Iris pigment epithelial cell (primary cell): ENCODE data around the gene KCTD1.

Experiments
- DNase-seq: peaks from one replicate; pipeline ENCODE4 v3.0.0-alpha.2; 2011; ENCODE audit warnings: low read depth

KCTD1 gene

DNA sequence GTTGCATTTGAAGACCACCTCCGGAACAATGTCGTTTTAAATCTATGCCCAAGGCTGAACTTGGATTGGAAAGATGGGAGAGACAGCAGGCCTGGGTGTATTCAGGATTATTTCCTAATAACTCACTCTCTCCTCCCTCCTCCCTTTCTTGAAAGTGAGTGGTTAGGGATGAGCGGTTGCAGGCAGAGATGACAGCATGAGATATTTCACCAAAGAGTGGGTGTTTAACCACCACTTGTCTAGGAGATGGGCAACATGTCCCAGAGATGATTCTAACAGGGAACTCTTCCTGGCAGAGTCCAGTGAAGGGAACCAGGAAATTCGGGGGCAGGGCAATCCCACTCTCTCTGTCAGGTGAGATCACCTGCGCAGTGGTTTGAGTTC, 123.2 kb downstream of the KCTD1 start:
- DNase-seq, result peak; percentile 23

DNA sequence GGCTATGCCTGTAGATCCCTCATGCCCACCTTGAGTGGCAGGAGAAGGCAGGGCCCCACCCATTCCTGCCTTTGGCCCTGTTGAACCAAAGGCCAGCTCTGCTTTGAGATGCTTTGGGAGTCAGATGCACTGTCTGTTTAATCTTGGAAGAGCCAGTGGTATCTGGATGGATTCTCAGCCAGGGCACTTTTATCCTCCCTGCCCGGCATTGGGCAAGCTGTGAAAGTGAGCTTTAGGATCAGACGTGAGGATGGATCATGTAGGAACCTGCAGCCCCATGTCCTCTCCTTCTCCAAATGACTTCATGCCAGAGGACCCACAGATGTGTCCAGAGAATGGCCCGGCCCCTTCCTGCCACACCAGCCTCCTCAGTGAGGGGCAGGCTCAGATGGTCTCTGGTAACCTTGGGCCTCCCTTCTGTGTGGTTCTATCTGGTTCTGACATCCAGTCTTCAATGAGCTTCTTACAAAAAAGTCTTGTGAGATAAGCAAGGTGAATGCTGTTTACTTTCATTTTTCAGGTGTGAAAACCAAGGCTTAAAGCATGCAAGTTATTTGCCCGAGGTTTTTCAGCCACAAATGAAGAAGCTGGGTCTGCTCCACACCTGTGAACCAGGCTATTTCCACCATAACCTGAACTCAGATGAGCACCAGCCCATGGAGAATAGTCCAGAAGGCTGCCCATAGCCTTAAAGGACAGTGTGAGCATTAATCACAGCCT, 123.8 kb downstream of the KCTD1 start:
- no peak for DNase-seq

DNA sequence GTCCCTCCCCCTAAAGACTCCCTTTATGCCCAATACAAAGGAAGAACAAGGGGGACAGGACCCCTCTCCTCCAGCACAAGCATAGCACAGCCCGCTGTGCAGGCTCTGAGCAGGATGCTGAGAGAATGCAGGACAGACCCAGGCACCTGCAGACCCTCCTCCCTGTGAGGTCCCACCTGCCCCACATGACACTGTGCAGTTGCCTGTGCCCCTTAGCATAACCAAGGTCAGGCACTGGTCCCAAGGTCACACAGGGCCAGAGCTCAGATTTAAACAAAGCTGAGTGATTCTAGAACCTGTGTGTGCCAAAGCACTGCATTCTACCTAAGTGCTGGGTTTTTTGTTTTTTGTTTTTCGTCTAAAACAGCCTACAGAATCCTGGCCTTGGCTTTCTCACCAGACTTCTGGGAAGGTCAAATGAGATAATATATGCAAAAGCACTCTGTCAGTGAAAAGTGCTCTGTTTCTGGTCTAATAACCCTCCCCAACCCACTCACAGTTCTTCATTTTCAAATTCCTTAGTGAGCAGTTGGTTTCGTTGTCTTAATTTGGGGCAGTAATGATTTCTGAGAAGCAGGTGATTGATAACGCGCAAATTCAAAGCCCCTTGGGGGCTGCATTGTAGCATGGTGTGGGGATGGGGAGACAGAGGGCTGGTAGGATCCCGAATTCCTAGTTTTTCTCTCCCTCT, 125.7 kb downstream of the KCTD1 start:
- DNase-seq, result no peak

DNA sequence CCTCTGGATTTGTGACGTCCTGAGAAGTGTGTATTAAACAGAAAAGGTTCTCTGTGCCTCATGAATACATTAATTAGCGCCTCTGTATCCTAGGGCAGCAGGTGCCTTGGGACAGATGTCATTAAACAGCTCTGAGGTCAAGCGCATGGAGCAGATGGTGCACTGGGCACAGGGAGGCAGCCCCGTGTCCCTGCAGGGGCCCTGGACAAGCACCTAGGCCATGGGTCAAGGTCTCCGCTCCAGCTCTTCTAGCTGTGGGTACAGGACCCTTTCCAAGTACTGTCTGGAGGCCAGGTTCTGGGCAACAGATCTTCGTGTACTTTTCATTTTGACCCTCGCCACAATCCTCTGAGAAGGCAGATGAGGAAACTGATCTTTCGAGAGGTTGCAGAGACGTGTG, 126.4 kb downstream of the KCTD1 start:
- DNase-seq, result no peak

DNA sequence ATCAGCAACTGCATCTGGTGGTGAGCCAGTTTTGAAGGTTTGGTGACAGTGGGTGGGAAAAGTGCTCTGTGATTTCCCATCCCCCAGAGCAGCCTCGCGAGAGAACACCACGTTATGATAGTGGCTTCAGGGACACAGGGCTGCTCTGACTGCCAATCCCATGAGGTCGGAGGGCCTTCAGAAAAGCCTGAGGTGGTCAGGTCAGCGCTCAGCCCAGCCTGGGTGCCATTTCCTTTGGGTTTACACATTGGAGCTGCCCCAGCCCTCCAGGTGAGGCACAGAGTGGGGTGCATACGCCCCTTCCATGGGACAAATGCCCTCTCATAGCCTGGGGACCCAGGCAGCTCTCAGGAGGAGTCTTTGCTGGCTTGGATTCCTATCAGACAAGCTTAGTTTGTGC, 126.8 kb downstream of the KCTD1 start:
- no peak for DNase-seq

DNA sequence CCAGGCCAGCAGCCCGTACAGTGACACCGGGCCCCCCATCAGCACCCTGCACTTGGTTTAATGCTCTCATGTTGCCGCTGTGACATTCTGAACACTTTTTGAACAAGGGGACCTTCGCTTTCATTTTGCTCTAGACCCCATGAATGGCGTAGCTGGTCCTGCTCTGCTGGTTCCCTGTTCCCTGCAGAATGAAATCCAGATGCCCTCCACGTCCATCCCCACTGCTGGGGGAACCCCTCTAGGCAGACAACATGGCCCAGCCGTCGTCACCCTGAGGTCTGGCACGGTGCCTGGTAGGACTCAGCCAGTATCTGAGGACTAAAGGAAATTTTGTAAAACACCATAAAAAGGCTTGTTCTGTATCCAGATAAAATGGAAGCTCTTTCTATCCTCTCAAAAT, 128.6 kb downstream of the KCTD1 start:
- no peak for DNase-seq

DNA sequence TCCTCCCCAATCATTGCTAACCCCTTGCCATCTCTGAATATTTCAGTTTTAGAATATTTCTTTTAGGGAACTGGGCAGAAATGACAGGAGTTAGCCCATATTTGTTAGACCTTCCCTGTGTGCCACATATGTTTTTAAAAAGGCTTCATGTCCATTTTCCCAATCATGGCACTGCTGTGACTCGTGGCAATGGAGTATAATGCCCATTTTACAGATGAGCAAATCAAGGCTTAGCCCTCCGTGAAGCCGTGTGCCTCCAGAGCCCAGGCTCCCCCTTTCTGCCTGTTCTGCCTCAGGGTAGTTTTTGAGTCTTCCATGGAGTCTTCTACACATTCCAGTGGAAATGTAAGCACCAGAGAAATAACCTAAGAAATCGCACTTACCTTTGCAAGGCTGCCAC, 130.1 kb downstream of the KCTD1 start:
- DNase-seq, result no peak

DNA sequence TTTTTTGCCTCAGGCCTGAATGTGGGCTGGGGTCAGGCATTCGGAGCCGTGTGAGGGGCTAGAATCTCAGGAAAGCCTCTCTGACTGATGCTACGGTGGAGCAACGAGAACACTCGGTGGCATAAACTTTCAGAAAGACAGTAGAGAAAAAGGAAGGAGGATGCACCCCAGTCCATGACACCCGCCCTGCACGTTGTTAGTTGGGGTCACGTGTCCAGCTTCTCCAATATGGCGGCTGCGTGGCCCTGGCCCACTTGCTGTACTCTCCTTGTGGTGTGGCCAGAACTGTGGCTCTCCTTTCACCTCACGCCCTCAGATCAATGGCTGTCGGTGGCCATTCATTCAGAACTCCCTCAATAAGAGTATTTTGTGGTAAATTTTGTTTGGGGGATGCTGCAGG, 131.2 kb downstream of the KCTD1 start:
- DNase-seq, result no peak

DNA sequence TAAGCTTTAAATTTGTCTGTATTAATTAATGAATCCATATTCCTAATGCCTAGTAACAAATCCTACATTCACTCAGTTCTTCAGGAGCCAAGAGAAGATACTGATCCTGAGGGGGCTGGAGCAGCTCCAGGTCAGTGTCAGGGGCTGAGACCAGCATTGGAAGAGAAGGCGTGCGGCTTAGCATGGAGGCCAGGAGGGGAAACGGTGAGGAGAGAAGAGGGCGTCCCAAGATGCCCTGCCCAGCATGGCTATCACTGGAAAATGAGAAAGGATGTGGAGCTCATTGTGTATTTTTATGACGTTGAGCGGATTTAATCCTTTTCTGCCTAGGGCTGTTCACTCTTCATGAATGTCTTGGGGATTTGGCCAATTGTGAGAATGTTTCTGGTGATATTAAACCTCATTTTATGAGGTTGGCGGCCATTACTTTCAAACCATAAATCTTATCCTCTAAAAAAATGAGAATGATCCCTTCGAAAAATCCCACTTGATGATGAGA, 131.7 kb downstream of the KCTD1 start:
- no peak for DNase-seq

DNA sequence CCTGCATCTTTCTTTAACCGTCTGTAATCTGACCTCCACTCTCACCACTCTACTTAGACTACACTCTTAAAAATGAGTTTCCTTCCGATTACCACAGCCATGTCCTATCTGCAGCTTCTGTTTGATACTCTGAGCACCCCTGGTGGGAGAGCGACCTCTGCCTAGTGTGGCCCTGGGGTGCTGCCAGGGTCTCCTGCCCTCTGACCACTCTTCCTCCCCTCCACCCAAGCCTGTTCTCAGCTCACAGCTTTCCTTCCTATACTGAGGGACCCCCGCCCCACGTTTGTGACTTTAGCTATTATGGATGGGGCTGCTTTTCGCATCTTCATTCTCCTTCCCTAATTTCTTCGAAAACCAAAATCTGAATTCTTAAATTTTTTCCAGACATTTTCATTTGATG, 132.7 kb downstream of the KCTD1 start:
- DNase-seq, result no peak

DNA sequence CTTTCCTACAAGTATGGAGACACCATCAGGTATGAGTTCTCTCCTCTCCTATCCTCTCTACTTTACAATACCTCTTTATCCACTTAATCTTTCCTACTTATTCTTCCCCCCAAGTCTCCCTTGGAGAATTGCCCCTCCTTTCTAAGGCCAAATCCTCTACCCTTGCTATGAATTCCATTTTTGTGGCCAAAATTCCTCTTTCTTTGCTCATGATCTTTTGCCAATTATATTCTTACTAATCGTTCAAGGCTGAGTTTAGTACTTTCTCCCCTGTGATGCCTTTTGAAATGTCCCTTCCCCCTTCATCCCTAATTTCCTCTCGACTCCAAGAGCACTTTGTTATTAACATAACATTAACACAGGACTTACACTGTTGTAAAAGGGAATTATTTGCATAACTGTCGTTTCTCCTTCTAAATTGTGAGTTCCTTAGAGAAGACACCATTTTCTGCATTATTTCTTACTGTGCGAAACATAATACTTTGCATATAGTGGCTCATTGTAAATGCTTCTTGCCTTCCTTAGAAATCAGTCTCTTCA, 133.4 kb downstream of the KCTD1 start:
- no peak for DNase-seq

DNA sequence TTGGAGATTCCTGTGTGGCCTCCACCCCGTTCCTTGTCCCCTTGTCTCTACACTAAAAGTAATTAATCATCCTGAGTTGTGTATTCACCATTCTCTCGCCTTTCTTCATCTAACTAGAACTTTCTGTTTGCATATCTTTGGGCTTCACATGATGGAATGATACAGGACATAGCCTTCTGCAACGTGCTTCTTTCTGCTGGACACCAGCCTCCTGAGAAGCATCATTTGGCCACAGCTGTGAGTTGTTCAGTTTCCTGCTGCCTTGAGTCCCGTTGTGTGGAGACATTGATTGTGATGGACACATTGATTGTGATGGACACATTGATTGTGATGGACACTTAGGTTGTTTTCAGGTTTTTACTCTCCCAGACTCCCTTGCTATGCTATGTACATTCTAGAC, 139.3 kb downstream of the KCTD1 start:
- no peak for DNase-seq

DNA sequence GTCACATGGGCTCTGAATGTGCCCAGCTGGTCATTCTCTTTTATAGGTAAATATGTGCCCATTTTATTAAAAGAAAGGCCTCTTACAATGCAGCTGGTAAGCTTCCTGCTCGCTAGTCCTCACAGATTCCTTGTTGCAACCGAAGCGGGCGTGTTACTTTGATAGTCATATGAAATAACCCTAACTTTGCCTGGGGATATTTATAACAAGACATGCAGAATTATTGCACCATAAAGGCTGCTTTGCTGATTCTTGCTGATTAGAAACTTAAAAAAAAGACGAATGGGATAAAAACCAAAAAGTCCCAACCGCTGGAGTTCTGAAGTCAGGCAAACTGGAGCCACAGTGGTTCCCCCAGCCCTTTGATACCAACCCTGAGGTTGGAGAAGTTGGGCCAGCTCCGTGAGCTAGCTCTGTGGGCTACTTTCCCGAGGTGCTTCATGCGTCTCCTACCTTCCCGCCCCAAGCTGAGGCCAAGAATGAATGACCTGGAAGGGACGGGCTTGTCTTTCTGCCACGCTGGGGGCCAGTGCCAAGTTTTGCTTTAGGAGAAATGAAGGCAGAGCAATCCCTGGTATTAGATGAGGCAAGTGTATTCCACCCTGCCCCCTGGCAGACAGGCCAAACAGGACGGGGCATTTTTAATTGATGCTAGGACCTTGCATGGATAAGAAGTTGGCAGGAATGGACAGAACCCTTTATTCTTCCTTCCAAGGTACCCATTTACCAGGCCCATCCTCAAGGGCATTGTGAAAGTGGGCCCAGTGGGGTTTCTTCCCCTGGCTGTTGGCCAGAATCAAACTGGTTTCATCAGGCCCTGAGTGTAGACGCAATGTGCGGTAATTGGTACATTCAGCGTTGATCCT, 140.4 kb downstream of the KCTD1 start:
- no peak for DNase-seq

DNA sequence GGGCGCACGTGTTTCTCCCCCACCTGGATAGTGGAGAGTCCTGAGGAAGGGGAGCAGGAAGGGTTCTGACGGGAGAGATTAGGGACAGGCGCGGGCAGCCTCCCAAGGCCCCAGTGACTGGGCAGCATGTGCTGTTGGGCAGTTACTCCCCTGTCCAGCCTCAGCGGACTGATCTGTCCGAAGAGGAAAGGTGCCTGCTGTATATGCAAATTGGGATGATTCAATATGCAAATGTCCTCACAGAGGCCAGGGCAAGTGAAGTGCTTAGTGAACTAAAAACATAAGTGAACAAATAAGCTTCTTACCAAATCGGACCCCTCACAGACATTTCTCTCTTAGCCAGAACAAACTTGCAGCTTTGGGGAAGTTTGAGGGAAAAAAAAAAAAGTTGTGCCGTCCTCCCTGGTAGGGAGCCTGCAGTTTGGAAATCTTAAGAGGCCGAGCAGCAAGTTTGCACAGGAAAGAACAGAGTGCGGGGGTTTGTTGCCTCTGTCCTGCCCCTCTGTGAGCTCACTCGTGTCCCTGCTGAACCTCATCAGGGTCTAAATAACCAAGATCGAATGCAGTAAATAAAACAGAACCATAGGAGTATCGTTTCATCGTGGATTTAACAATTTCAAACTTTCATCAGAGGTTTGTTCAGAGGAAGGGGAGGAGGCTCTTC, 141.4 kb downstream of the KCTD1 start:
- DNase-seq, result no peak

DNA sequence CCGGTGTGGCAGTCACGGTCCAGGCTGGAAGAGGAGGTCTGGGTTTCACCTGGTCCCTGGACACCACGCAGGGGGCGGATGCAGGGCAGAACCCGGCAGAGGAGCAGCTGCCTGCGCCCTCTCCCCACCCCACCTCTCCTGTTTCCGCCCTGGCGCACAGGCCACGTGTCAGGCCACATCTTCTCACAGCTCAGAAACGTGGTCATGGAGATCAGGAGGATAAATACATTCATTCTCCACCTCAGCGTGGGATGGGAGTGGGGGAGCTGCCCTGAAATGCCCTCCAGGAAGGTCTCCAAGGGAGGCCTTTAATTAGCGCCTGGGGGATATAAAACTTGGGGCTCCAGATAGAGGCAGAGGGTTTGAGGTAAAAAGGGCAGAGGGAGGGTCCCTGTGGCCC, 142.0 kb downstream of the KCTD1 start:
- DNase-seq, result no peak

DNA sequence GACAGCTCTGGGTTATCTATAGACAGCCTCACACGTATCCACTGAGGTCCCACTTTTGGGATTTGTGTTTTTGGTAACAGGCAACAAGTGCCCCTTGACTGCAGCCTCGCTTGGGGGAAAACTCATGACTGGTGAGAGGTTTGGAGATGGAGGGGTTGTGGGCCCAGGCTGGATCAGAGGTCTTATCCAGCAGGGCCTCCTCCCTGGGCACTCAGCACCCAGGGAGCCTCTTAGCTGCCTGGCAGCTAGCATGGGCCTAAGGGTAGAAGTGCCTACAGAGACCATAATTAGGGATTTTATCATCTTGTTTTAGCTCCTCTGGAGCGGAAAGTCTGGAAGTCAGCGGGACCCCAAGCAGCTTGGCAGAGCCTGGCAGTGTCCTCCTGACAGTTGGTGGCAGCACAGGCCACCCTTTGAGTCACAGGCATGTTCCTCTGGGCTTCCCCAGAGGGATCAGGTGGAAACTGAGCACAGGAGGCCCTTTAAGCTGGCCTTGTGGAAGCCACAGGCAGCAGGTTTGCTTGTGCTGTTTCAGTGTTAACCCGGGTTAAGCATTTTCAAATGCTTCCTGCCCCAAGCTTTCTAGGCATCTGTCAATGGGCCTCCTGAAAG, 143.1 kb downstream of the KCTD1 start:
- DNase-seq, result peak; percentile 48
